Body of pancreas (tissue), 4 donors: ENCODE measurements around the gene FARS2. TPM values are rescaled to one million over a fixed set of nuclear protein-coding genes. Genes with fewer than 3 reads are reported as not detected.

Experiments
- ATAC-seq: fragments of 150-250 bp; one replicate; pipeline ENCODE4 v1.9.1; 2016
- DNase-seq, 4 donors: peaks; one replicate each; pipeline ENCODE4 v3.0.0-alpha.2; 2019
- H3K27ac ChIP-seq, 4 donors: fragments of 200-600 bp; sonication (generic); 1 replicate in 3 of 4; 2 replicates in 1 of 4; pipeline versions ENCODE4 v1.5.1 to v1.6.1; 2016 to 2019; ENCODE audit warnings: mild to moderate bottlenecking in 1 of 4, mixed read lengths in 1 of 4, moderate library complexity in 1 of 4
- H3K27me3 ChIP-seq, 2 donors: fragments of 200-600 bp; sonication (generic); one replicate each; pipeline ENCODE4 v1.6.0; 2016; ENCODE audit warnings: mild to moderate bottlenecking in 1 of 2
- H3K36me3 ChIP-seq, 2 donors: fragments of 200-600 bp; sonication (generic); replicated peaks in 1 of 2; 2 replicates each; pipeline ENCODE4 v1.5.1; 2016; ENCODE audit warnings: low read depth in 2 of 2; ENCODE audit not compliant: insufficient read depth in 1 of 2
- H3K4me1 ChIP-seq: fragments of 200-600 bp; sonication (generic); one replicate; pipeline ENCODE4 v1.6.0; 2016
- H3K4me3 ChIP-seq, 2 donors: fragments of 200-600 bp; sonication (generic); 1 replicate in 1 of 2; 2 replicates in 1 of 2; pipeline ENCODE4 v1.5.1; 2016 to 2019
- H3K9me3 ChIP-seq, 3 donors: fragments of 200-600 bp; sonication (generic); 1 replicate in 2 of 3; 2 replicates in 1 of 3; pipeline ENCODE4 v1.5.1; 2016
- CTCF ChIP-seq, 7 experiments: fragments of 450-650 bp in 4 of 7; fragments of 200-600 bp in 3 of 7; sonication (generic) in 3 of 7; IDR thresholded peaks; one replicate each; pipeline ENCODE4 v1.5.1; 2016 to 2019; ENCODE audit warnings: antibody characterized with exemption in 7 of 7
- POLR2A ChIP-seq, 3 donors: fragments of 450-650 bp; IDR thresholded peaks; one replicate each; pipeline ENCODE4 v1.6.1; 2016; ENCODE audit warnings: antibody characterized with exemption in 3 of 3, mild to moderate bottlenecking in 2 of 3
- WGBS, 2 donors: methylation state at CpG; one replicate each; pipeline ENCODE4 v1.1.5; 2017; 5-methylcytosine and 5-hydroxymethylcytosine counted together
- intact Hi-C: fragments of 100-400 bp; cut with DNase I; formaldehyde crosslinking; loops from one replicate; pipeline ENCODE4 v1.15.1; 2023
- total RNA-seq, 2 donors: library from RNA; depleted of rRNA; stranded (reverse); fragments of >200 nt; gene quantifications; one replicate each; pipeline ENCODE4 v1.1.0, GENCODE V29; 2016

The FARS2 gene
- total RNA-seq, 2 donors from 2014 or later, result 6.5 to 9.6 TPM

DNA sequence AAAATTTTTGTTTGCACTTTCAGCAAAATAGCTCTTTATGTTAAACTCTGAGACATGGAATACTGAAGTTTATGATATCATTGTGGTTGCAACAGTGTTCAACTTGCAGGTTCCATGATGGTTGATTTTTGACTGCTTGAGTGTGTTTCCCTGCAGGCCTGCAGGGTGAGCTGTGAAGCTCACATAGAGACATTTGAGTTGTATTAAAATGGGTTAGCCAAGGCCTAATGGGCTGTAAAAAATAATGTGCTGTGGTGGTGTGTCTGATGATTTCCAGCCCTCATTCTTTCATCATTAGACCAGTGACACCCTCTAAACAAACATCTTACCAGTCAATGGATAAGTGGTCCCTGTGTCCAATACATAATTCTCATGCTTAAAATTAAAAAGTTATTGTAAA is 321.4 kb downstream of the FARS2 start:
- Histone ChIP-seq H3K4me1 (no peaks in the 10 kb centered on the region), H3K9me3 (no peaks in the 10 kb centered on the region), H3K27ac (no peak overlapping the region), H3K36me3 (no peaks in the 10 kb centered on the region), H3K27me3 (no peaks in the 10 kb centered on the region), H3K4me3 (no peak overlapping the region)
- TF ChIP-seq POLR2A (IDR thresholded peaks at IDR 0.05), result no peak
- no peak for TF ChIP-seq CTCF (IDR thresholded peaks at IDR 0.05)
- ATAC-seq (no peak), DNase-seq (no peak)
- intact Hi-C loops, result no loop called here

DNA sequence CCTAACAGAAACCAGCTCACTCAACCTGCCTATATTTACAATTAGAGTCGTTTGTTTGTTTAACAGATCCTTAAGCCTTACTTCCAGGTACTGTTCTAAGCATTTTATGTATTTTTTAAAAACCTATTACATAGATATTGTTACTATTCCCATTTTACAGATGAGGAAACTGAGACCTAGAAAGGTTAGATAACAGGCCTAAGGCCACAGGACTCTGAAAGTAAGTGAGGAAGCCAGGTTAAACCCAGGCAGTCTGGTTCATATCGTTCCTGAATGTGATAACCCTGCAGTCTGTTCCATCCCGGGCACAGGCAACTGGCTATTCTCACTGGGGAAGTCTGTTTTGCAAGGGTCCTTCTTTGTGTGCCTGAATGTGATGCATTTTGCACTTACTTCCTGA is 322.2 kb downstream of the FARS2 start:
- no peak for TF ChIP-seq POLR2A (IDR thresholded peaks at IDR 0.05)
- TF ChIP-seq CTCF (IDR thresholded peaks at IDR 0.05), result no peak
- no peak overlapping the region for H3K27ac ChIP-seq
- intact Hi-C loops, result no loop called here
- 55 to 67% methylated on average over 3 of the region's 3 CpGs for WGBS, 2 donors
- H3K9me3 ChIP-seq, result no peaks in the 10 kb centered on the region
- no peak for DNase-seq
- no peak overlapping the region for H3K4me3 ChIP-seq
- ATAC-seq, result no peak
- no peaks in the 10 kb centered on the region for H3K36me3 ChIP-seq
- no peaks in the 10 kb centered on the region for H3K27me3 ChIP-seq
- H3K4me1 ChIP-seq, result no peaks in the 10 kb centered on the region

DNA sequence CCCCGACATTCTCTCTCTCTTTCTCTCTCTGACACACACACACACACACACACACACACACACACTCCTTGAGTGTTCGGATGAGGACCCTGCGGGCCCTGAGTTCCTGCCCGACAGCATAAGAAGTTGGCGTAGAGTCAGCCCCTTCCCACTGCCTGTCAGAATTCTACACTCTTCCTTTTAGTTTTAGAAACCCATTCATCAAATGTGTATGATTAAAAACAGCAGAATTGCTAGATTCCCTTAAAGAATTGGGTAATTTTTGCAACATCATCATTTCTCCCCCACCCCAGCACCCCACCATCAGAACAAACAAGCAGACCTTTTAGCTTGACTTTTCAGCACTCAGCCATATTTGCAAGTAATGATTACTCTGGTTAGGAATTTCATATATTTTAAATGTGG is 322.8 kb downstream of the FARS2 start:
- intact Hi-C loops, result no loop called here

GRCh38 chr6:5587648-5588047 is 326.3 kb downstream of the FARS2 start:
- TF ChIP-seq CTCF (IDR thresholded peaks at IDR 0.05), result no peak
- no peak for TF ChIP-seq POLR2A (IDR thresholded peaks at IDR 0.05)
- no peak for ATAC-seq

More for the DNA sequence above, 322.8 kb downstream of the FARS2 start:
- H3K4me1 ChIP-seq, result no peaks in the 10 kb centered on the region
- 60 to 79% methylated on average over 5 of the region's 5 CpGs for WGBS, 2 donors
- no peak for TF ChIP-seq CTCF (IDR thresholded peaks at IDR 0.05)
- TF ChIP-seq POLR2A (IDR thresholded peaks at IDR 0.05), result no peak
- no peak overlapping the region for H3K4me3 ChIP-seq
- H3K36me3 ChIP-seq, result no peaks in the 10 kb centered on the region
- no peak for ATAC-seq
- no peaks in the 10 kb centered on the region for H3K9me3 ChIP-seq
- H3K27me3 ChIP-seq, result no peaks in the 10 kb centered on the region
- H3K27ac ChIP-seq, result no peak overlapping the region
- no peak for DNase-seq

GRCh38 chr6:5589422-5590141 is 328.3 kb downstream of the FARS2 start:
- H3K4me1 ChIP-seq, result no peaks in the 10 kb centered on the region
- H3K9me3 ChIP-seq, result no peaks in the 10 kb centered on the region
- H3K27me3 ChIP-seq, result no peaks in the 10 kb centered on the region
- no peak for ATAC-seq
- H3K36me3 ChIP-seq, result no peaks in the 10 kb centered on the region
- no peak overlapping the region for H3K27ac ChIP-seq
- TF ChIP-seq POLR2A (IDR thresholded peaks at IDR 0.05) (no peak), CTCF (IDR thresholded peaks at IDR 0.05) (no peak)
- intact Hi-C loops, result no loop called here
- WGBS, 2 donors, result 90 to 91% methylated on average over 7 of the region's 7 CpGs
- no peak overlapping the region for H3K4me3 ChIP-seq
- no peak for DNase-seq

More at GRCh38 chr6:5587648-5588047, 326.3 kb downstream of the FARS2 start:
- H3K27me3 ChIP-seq, result no peaks in the 10 kb centered on the region
- no peaks in the 10 kb centered on the region for H3K36me3 ChIP-seq
- no peak overlapping the region for H3K4me3 ChIP-seq
- WGBS, 2 donors, result 92 to 96% methylated on average over 3 of the region's 3 CpGs
- intact Hi-C loops, result no loop called here
- no peaks in the 10 kb centered on the region for H3K9me3 ChIP-seq
- H3K27ac ChIP-seq, result no peak overlapping the region
- no peak for DNase-seq
- H3K4me1 ChIP-seq, result no peaks in the 10 kb centered on the region
